SK-N-SH (cell line): Measurements from ENCODE around the gene PDE6G.

Experiments
- FOSL2 ChIP-seq: IDR thresholded peaks from 2 replicates; pipeline ENCODE4 v1.4.0; 2012; ENCODE audit warnings: low read depth, mild to moderate bottlenecking, moderate library complexity, borderline replicate concordance
- POLR2AphosphoS5 ChIP-seq: IDR thresholded peaks from 2 replicates; pipeline ENCODE4 v1.6.1; 2012; ENCODE audit warnings: low read depth, low read length
- RAD21 ChIP-seq: IDR thresholded peaks from 2 replicates; pipeline ENCODE4 v1.6.1; 2012; ENCODE audit warnings: mild to moderate bottlenecking, low read length
- SIN3A ChIP-seq: IDR thresholded peaks from 2 replicates; pipeline ENCODE4 v1.6.1; 2012; ENCODE audit warnings: low read depth, mild to moderate bottlenecking, low read length, moderate library complexity, borderline replicate concordance
- TAF1 ChIP-seq: IDR thresholded peaks from 2 replicates; pipeline ENCODE4 v1.6.1; 2012; ENCODE audit warnings: low read depth, mild to moderate bottlenecking, low read length, moderate library complexity, borderline replicate concordance
- TF ChIP-seq, protein P1 (sequence below): fragments of 200-600 bp; sonication (generic); IDR thresholded peaks from 2 replicates; pipeline ENCODE4 v1.6.1; 2017; ENCODE audit warnings: antibody characterized with exemption, mild to moderate bottlenecking, moderate library complexity
- TF ChIP-seq, protein P2 (sequence below): fragments of 150-350 bp; IDR thresholded peaks from 2 replicates; pipeline ENCODE4 v1.6.1; 2017; ENCODE audit warnings: antibody characterized with exemption, low read length, low read depth, borderline replicate concordance
- TF ChIP-seq, protein P3 (sequence below): IDR thresholded peaks from 2 replicates; pipeline ENCODE4 v1.4.0; 2012; ENCODE audit warnings: low read depth, borderline replicate concordance
- TF ChIP-seq, protein P4 (sequence below): IDR thresholded peaks from 2 replicates; pipeline ENCODE4 v1.6.1; 2012; ENCODE audit warnings: mild to moderate bottlenecking, low read depth, low read length, moderate library complexity
- TF ChIP-seq, protein P5 (sequence below): fragments of 150-350 bp; IDR thresholded peaks from 2 replicates; pipeline ENCODE4 v1.6.1; 2016; ENCODE audit warnings: mild to moderate bottlenecking, low read depth, low read length

DNA sequence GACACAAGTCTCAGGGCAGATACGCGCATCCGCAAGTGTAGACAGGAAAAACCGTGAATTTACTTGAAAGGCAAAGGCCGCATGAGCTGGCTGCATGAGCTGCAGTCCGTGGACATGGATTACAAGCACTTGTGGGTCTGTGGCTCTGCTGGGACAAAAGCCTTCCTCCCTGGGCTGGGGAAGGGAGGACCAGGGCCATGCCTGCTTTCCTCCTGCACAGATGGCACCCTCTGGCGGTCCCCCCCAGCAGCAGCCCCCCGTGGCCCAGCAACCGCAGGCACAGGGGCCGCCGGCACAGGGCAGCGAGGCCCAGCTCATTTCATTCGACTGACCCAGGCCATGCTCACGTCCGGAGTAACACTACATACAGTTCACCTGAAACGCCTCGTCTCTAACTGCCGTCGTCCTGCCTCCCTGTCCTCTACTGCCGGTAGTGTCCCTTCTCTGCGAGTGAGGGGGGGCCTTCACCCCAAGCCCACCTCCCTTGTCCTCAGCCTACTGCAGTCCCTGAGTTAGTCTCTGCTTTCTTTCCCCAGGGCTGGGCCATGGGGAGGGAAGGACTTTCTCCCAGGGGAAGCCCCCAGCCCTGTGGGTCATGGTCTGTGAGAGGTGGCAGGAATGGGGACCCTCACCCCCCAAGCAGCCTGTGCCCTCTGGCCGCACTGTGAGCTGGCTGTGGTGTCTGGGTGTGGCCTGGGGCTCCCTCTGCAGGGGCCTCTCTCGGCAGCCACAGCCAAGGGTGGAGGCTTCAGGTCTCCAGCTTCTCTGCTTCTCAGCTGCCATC lies 45.1 kb upstream of the PDE6G start:
- TF ChIP-seq, protein P1, sequence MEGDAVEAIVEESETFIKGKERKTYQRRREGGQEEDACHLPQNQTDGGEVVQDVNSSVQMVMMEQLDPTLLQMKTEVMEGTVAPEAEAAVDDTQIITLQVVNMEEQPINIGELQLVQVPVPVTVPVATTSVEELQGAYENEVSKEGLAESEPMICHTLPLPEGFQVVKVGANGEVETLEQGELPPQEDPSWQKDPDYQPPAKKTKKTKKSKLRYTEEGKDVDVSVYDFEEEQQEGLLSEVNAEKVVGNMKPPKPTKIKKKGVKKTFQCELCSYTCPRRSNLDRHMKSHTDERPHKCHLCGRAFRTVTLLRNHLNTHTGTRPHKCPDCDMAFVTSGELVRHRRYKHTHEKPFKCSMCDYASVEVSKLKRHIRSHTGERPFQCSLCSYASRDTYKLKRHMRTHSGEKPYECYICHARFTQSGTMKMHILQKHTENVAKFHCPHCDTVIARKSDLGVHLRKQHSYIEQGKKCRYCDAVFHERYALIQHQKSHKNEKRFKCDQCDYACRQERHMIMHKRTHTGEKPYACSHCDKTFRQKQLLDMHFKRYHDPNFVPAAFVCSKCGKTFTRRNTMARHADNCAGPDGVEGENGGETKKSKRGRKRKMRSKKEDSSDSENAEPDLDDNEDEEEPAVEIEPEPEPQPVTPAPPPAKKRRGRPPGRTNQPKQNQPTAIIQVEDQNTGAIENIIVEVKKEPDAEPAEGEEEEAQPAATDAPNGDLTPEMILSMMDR: peak; percentile 29; the same call in 1 of the 2 replicates
- TF ChIP-seq TAF1 (no peak), POLR2AphosphoS5 (no peak; the same call in 1 of the 2 replicates), RAD21 (no peak), FOSL2 (no peak), SIN3A (no peak; the same call in 1 of the 2 replicates)
- TF ChIP-seq, protein P2, sequence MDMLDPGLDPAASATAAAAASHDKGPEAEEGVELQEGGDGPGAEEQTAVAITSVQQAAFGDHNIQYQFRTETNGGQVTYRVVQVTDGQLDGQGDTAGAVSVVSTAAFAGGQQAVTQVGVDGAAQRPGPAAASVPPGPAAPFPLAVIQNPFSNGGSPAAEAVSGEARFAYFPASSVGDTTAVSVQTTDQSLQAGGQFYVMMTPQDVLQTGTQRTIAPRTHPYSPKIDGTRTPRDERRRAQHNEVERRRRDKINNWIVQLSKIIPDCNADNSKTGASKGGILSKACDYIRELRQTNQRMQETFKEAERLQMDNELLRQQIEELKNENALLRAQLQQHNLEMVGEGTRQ: no peak
- TF ChIP-seq, protein P3, sequence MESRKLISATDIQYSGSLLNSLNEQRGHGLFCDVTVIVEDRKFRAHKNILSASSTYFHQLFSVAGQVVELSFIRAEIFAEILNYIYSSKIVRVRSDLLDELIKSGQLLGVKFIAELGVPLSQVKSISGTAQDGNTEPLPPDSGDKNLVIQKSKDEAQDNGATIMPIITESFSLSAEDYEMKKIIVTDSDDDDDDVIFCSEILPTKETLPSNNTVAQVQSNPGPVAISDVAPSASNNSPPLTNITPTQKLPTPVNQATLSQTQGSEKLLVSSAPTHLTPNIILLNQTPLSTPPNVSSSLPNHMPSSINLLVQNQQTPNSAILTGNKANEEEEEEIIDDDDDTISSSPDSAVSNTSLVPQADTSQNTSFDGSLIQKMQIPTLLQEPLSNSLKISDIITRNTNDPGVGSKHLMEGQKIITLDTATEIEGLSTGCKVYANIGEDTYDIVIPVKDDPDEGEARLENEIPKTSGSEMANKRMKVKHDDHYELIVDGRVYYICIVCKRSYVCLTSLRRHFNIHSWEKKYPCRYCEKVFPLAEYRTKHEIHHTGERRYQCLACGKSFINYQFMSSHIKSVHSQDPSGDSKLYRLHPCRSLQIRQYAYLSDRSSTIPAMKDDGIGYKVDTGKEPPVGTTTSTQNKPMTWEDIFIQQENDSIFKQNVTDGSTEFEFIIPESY: no peak
- TF ChIP-seq, protein P4, sequence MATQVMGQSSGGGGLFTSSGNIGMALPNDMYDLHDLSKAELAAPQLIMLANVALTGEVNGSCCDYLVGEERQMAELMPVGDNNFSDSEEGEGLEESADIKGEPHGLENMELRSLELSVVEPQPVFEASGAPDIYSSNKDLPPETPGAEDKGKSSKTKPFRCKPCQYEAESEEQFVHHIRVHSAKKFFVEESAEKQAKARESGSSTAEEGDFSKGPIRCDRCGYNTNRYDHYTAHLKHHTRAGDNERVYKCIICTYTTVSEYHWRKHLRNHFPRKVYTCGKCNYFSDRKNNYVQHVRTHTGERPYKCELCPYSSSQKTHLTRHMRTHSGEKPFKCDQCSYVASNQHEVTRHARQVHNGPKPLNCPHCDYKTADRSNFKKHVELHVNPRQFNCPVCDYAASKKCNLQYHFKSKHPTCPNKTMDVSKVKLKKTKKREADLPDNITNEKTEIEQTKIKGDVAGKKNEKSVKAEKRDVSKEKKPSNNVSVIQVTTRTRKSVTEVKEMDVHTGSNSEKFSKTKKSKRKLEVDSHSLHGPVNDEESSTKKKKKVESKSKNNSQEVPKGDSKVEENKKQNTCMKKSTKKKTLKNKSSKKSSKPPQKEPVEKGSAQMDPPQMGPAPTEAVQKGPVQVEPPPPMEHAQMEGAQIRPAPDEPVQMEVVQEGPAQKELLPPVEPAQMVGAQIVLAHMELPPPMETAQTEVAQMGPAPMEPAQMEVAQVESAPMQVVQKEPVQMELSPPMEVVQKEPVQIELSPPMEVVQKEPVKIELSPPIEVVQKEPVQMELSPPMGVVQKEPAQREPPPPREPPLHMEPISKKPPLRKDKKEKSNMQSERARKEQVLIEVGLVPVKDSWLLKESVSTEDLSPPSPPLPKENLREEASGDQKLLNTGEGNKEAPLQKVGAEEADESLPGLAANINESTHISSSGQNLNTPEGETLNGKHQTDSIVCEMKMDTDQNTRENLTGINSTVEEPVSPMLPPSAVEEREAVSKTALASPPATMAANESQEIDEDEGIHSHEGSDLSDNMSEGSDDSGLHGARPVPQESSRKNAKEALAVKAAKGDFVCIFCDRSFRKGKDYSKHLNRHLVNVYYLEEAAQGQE: no peak
- TF ChIP-seq, protein P5, sequence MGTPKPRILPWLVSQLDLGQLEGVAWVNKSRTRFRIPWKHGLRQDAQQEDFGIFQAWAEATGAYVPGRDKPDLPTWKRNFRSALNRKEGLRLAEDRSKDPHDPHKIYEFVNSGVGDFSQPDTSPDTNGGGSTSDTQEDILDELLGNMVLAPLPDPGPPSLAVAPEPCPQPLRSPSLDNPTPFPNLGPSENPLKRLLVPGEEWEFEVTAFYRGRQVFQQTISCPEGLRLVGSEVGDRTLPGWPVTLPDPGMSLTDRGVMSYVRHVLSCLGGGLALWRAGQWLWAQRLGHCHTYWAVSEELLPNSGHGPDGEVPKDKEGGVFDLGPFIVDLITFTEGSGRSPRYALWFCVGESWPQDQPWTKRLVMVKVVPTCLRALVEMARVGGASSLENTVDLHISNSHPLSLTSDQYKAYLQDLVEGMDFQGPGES: no peak
